NB4 (cell line): ENCODE data around the gene BACE2.

ENCODE experiments used
- DNase-seq: peaks from one replicate; pipeline ENCODE4 v3.0.0; 2010; ENCODE audit warnings: low read depth
- H3K4me3 ChIP-seq: one replicate; pipeline ENCODE4 v1.5.1; 2011; ENCODE audit warnings: mild to moderate bottlenecking, low read depth, low read length, moderate library complexity
- MYC ChIP-seq: IDR thresholded peaks from 2 replicates; pipeline ENCODE4 v1.6.1; 2011; ENCODE audit warnings: low read depth, low read length
- POLR2A ChIP-seq: IDR thresholded peaks from 2 replicates; pipeline ENCODE4 v1.6.1; 2011; ENCODE audit warnings: mild to moderate bottlenecking; ENCODE audit not compliant: insufficient read length; ENCODE audit errors: extremely low read depth
- TF ChIP-seq, protein P1 (sequence below): IDR thresholded peaks from one replicate; pipeline ENCODE4 v1.5.1; 2012; ENCODE audit warnings: low read depth, low read length
- TF ChIP-seq, protein P2 (sequence below): IDR thresholded peaks from 2 replicates; pipeline ENCODE4 v1.6.1; 2011; ENCODE audit warnings: low read depth, low read length

BACE2 gene

GRCh38 chr21:41267346-41267745 lies 99.4 kb downstream of the BACE2 start:
- H3K4me3 ChIP-seq: no peak overlapping the region
- TF ChIP-seq MYC: no peak
- TF ChIP-seq, protein P1, sequence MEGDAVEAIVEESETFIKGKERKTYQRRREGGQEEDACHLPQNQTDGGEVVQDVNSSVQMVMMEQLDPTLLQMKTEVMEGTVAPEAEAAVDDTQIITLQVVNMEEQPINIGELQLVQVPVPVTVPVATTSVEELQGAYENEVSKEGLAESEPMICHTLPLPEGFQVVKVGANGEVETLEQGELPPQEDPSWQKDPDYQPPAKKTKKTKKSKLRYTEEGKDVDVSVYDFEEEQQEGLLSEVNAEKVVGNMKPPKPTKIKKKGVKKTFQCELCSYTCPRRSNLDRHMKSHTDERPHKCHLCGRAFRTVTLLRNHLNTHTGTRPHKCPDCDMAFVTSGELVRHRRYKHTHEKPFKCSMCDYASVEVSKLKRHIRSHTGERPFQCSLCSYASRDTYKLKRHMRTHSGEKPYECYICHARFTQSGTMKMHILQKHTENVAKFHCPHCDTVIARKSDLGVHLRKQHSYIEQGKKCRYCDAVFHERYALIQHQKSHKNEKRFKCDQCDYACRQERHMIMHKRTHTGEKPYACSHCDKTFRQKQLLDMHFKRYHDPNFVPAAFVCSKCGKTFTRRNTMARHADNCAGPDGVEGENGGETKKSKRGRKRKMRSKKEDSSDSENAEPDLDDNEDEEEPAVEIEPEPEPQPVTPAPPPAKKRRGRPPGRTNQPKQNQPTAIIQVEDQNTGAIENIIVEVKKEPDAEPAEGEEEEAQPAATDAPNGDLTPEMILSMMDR: no peak
- TF ChIP-seq POLR2A: no peak
- TF ChIP-seq, protein P2, sequence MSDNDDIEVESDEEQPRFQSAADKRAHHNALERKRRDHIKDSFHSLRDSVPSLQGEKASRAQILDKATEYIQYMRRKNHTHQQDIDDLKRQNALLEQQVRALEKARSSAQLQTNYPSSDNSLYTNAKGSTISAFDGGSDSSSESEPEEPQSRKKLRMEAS: no peak
- no peak for DNase-seq

DNA sequence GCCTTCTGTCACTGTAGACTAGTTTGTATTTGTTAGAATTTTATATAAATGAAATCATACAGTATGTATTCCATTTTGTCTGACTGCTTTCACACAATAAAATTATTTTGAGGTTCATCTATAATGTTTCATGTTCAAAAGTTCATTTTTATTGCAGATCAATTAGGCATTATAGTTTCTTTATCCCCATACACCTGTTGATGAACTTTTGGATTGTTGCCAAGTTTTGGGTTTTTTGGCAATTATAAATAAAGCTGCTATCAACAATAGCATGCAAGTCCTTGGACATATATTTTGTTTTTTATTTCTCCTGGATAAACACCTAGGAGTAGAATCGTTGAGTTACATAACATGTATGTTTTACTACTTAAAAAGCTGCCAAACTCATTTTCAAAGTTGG lies 101.6 kb downstream of the BACE2 start:
- TF ChIP-seq POLR2A (no peak), MYC (no peak)
- TF ChIP-seq, protein P1: no peak
- TF ChIP-seq, protein P2: no peak
- DNase-seq: no peak
- H3K4me3 ChIP-seq: no peak overlapping the region

DNA sequence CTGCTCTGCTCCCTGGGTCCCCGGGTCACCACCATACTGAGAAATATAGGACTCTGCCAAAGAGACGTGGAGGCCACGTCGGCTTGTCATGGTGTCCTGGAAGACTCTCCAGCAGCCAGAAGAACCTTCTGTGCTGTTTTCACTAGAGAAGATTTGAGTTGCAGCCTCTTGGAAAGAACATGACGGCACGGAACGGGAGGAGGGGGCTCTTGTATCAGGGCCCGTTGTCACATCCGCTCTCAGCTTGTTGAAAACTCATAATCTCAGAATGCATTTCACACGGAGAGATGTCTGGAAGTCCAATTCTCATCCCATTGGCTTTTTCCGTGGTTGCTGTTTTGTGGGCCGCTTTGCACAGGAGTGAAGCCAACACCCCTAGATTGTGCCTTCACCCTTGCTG lies 109.2 kb downstream of the BACE2 start:
- TF ChIP-seq, protein P2: no peak
- TF ChIP-seq MYC (no peak), POLR2A (no peak)
- TF ChIP-seq, protein P1: no peak

GRCh38 chr21:41277846-41278245 lies 109.9 kb downstream of the BACE2 start:
- TF ChIP-seq, protein P1: no peak
- TF ChIP-seq, protein P2: no peak
- TF ChIP-seq POLR2A (no peak), MYC (no peak)
- DNase-seq: no peak
- H3K4me3 ChIP-seq: no peak overlapping the region

More for the DNA sequence above, 109.2 kb downstream of the BACE2 start:
- DNase-seq: no peak
- H3K4me3 ChIP-seq: no peak overlapping the region

GRCh38 chr21:41280115-41280919 lies 112.4 kb downstream of the BACE2 start:
- no peak for DNase-seq

More at GRCh38 chr21:41280115-41280919, 112.4 kb downstream of the BACE2 start:
- H3K4me3 ChIP-seq: no peak overlapping the region
- TF ChIP-seq MYC: no peak
- TF ChIP-seq, protein P1: no peak
- TF ChIP-seq, protein P2: no peak
